GM18907 (cell line): Measurements from ENCODE around the gene CASZ1.

Source experiments
- ATAC-seq: cut with Tn5 transposase; IDR thresholded peaks from one replicate; pipeline ENCODE4 v1.9.1; 2021; ENCODE audit warnings: mild to moderate bottlenecking, moderate library complexity; ENCODE audit not compliant: unreplicated experiment

CASZ1 gene

DNA sequence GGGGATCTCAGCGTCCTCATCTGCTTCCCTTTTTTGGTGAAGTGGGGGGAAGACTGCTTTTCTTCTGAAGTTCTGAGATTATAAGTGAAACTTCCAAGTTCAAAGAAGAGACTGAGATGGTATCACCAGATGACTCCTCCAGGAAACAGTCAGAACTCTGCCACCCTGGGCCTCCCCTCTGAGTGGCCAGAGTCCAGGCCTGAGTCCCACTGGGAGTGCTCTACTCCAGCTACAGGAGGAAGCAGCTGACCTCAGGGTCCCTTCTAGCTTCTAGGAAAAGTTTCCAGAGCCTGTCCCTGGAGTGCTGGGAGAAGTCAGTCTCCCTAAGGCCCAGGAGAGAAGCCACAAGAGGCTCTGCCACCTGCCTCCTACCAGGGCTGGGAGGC is 104.7 kb downstream of the CASZ1 start:
- ATAC-seq: no peak

DNA sequence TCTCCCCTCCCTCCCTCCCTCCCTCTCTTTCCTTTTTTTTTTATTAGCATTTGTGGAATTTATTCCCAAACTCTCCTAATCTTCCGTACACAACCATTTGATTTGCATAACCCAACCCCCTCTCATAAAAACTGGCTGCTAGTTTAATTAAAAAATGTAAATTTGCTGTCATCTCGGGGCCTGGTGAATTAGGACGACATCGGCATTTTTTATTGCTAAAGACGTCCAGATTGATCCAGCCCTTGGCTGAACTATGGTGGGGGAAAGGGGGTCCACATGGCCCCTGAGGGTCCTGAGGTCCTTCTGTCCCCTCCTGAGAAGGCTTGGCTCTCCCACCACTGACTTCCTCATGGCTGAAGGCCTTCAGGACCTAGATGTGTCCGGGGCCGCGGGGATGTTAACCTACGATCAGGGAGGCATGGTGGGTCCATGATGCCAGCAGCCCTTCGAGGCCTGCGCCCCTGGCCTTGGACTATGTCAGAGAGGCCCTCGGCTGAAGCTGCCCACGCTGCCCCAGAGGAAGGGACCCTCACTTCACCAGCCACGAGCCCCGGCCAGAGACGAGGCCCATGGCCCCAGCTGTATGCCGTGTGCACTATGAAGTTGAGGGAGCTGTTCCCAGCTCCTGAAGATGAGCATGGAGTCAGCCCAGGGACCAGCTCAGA is 105.2 kb downstream of the CASZ1 start:
- ATAC-seq: no peak

- no peak for ATAC-seq
Measured at GRCh38 chr1:10690484-10690883, 106.0 kb downstream of the CASZ1 start.

- no peak for ATAC-seq
Measured at GRCh38 chr1:10688409-10688786, 108.0 kb downstream of the CASZ1 start.

DNA sequence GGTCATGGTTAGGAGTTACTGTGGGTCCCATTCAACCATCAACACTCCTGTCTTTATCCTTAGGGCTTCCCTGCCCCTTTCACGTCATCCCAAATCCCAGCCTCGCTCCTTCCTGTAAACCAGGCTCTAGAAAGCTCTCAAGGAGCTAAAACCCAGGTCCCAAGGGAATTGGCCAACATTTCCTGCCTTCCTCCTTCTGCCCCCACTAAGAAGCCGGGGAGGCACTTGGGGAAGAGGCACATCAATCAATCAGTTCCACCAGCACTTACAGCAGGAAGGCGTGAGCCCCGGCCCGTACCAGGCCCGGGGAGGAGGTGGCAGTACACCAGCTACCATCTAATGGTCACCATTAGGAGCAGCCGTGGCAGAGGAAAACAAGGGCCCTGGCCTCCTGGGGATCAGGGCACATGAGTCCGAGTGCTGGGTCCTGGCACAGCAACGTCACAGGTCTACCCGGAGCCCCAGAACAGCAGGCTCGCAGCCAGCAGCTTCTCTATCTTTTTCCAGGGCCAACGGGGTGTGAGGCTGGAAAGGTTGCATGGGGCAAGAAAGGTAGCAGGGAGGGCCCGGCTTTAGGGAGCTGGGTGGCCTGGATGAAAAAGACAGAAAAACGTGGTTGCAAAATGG is 108.6 kb downstream of the CASZ1 start:
- ATAC-seq: no peak

- no peak for ATAC-seq
Measured at GRCh38 chr1:10687251-10687651, 109.2 kb downstream of the CASZ1 start.

DNA sequence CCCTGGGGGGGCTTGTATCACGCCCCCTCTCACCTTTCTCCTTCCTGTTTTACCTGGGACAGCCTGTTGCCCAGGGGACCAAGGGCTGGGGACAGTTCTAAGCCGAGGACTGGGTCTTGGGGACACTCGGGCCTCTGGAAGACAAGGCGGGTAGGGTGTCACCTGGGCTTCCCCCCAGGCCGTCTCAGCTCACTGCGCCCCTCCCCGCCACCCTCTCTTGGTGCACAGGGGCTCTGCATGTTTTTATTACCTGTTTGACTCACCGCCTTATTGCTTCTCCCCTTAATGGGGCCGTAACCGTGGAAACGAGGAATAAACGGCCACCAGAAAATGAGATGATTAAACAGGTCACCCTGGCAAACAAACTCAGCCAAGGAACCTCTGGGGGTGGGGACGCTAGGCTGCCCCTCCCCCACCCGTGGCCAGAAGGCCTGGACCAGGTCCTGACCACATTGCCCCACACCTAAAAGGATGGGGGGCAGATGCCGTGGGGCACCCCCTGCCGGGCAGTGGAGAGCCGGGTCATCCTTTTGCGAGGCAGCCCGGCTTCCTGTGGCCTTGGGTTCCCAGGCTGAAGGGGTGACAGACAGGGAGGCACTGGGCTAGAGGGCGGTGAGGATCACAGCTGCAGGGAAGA is 109.9 kb downstream of the CASZ1 start:
- ATAC-seq: no peak

DNA sequence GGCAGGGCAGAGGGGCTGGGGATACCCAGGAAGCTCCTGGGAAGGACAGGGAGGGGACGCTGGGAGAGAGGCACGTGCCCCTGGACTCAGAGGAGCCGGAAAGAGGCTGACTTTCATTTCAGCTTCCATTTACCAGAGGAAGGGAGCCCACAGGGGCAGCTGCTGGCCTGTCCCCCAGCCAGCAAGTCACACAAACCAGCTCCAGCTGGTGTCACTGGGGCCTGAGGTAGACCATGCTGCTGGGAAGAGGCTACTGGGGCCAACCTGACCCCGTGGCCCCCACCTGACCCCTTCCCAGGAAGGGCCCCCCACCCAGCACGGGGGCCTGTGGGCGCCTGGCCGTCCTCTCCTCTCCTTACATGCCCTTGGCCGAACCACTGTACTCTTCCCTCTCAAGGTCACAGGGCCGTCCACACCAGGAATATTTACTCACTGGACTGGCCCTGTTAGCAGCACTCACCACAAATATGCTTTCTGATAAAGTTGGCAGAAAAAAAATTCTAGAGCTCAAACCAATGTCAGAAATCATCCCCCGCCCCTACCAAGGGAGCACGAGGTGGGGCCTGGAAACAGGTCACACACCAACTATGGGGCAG is 110.5 kb downstream of the CASZ1 start:
- no peak for ATAC-seq

DNA sequence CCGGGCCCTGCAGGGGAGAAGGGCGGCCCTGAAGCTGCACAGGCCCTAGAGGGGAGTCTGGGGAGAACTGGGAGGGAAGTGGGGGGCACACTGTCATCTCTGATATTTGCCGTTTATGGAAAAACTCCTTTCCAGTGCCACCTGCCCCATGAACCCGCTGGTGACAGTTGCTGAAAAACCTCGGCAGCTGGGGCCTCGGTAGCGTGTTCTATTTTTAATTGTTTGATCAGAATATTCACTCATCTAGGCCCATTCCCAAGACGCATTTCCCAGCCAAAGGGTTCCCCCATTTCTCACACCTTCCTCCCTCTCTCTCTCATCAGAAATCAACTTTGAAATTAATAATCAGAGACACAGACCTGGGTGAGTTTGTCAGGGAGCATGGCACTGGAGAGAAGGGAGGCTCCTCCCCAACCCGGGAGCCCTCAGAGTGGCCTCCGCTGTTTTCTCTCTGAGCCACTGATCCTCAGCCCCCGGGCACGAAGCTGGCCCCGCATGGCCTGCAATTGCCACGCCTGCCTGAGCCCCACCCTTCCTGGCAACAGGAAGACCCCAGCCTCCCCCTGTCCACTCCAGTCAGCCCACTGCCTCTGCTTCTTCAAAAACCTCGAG is 111.1 kb downstream of the CASZ1 start:
- no peak for ATAC-seq

- ATAC-seq: no peak
Measured at GRCh38 chr1:10684221-10684620, 112.2 kb downstream of the CASZ1 start.

GRCh38 chr1:10682449-10683309 is 113.8 kb downstream of the CASZ1 start:
- no peak for ATAC-seq

- no peak for ATAC-seq
Measured at GRCh38 chr1:10682108-10682445, 114.4 kb downstream of the CASZ1 start.

GRCh38 chr1:10681296-10682107 is 114.9 kb downstream of the CASZ1 start:
- no peak for ATAC-seq

DNA sequence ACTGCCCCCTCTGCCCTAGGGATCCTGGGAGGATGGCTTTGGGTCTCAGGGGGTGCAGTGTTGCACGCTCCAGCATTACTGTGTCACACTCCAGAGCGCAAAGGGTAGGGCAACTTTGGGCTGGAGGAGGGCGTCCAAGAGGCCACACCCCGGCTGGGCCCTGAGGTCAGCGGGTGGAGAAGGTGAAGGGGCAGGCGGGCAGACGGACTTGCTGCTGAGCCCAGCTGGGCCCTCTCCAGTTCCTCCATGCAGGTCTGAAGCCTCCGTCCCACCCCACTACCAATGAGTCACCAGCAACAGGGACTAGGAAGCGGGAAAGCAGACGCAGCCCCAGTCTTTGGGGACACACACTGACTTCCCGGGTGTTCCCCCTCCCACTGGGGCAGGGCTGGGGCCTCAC is 116.0 kb downstream of the CASZ1 start:
- no peak for ATAC-seq

GRCh38 chr1:10679496-10680220 is 116.8 kb downstream of the CASZ1 start:
- no peak for ATAC-seq

- no peak for ATAC-seq
Measured at GRCh38 chr1:10678852-10679251, 117.6 kb downstream of the CASZ1 start.

GRCh38 chr1:10678402-10678801 is 118.0 kb downstream of the CASZ1 start:
- ATAC-seq: no peak

- ATAC-seq: no peak
Measured at GRCh38 chr1:10677491-10678391, 118.7 kb downstream of the CASZ1 start.
